Stimulated activated naive CD8-positive, alpha-beta T cell treated with anti-CD3 and anti-CD28 coated beads, Interleukin-15, Interleukin-2, amounts not matched to agents 100 ng/mL and 50 ng/mL, for 24 hours (primary cell): ENCODE results near the gene ORM2.
A peak's percentile ranks its signal among the peaks of the same experiment; 100 is the strongest.
"Not testable (repeated sequence)": the region's sequence is repeated elsewhere in the genome, so short reads cannot be mapped to it uniquely, and the experiment has no call there.

ENCODE experiments used
- H3K27ac Mint-ChIP-seq: one replicate; pipeline ENCODE4 v1.8.0; 2021; ENCODE audit warnings: mild to moderate bottlenecking, mixed read lengths
- H3K27me3 Mint-ChIP-seq: one replicate; pipeline ENCODE4 v1.8.0; 2021; ENCODE audit warnings: mixed read lengths
- H3K36me3 Mint-ChIP-seq: one replicate; pipeline ENCODE4 v1.8.0; 2021; ENCODE audit warnings: low read depth, mixed read lengths
- H3K4me1 Mint-ChIP-seq: one replicate; pipeline ENCODE4 v1.8.0; 2021; ENCODE audit warnings: low read depth, mixed read lengths
- H3K4me3 Mint-ChIP-seq: one replicate; pipeline ENCODE4 v1.8.0; 2021; ENCODE audit warnings: mild to moderate bottlenecking, mixed read lengths
- H3K9me3 Mint-ChIP-seq: one replicate; pipeline ENCODE4 v1.8.0; 2021; ENCODE audit warnings: mixed read lengths

ORM2 gene

GRCh38 chr9:114331229-114332195 lies 1.8 kb downstream of the ORM2 start:
- H3K9me3 Mint-ChIP-seq, H3K27me3 Mint-ChIP-seq, H3K4me3 Mint-ChIP-seq, H3K27ac Mint-ChIP-seq: not testable (repeated sequence)
- Mint-ChIP-seq H3K36me3 (peaks cover 18% of the 10 kb centered on the region), H3K4me1 (peaks cover 14% of the 10 kb centered on the region)

DNA sequence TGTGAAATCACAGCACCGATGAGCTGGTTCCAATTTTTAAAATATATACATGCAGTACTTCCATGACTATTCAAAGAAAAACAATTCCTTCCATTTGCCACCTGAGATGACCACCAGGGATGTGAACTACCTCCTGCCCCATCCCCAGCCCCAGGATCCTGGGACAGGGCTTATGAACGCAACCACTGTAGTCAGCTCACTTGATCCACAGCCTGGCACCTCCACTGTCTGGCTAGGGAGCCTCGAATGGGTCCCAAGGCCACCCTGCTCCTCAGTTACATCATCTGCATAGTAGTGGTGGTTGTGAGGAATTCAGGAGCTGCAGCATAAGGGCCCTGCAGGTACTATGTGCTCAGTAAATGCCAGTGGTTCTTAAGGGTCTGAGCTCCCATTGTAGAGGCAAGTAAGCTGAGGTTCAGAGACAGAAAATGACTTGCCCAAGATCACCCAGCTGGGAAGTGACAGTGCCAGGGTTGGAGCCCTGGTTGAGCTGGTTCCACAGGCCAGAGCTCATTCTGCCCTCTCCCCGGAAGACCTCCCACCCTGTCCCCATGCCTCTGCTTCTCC lies 2.9 kb downstream of the ORM2 start:
- peaks cover 21% of the 10 kb centered on the region for H3K36me3 Mint-ChIP-seq
- H3K9me3 Mint-ChIP-seq, H3K27me3 Mint-ChIP-seq, H3K4me3 Mint-ChIP-seq: not testable (repeated sequence)
- peaks cover 14% of the 10 kb centered on the region for H3K4me1 Mint-ChIP-seq
- peak overlapping the region; percentile 17 for H3K27ac Mint-ChIP-seq

DNA sequence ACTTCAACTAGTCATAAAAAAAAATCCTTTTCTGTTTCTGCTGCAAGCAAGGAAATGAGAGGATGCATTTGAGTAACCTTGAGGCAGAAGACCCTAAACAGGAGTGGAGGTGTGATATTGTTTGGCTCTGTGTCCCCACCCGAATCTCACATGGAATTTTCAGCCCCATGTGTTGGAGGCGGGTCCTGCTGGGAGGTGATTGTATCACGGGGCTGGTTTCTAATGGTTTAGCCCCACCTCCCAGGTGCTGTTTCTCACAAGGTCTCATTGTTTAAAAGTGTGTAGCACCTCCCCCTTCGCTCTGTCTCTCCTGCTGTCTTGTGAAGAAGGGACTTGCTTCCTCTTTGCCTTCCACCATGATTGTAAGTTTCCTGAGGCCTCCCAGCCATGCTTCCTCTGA lies 4.0 kb downstream of the ORM2 start:
- H3K27ac Mint-ChIP-seq, H3K27me3 Mint-ChIP-seq, H3K9me3 Mint-ChIP-seq, H3K4me3 Mint-ChIP-seq: not testable (repeated sequence)
- peaks cover 30% of the 10 kb centered on the region for H3K36me3 Mint-ChIP-seq
- H3K4me1 Mint-ChIP-seq, result peaks cover 19% of the 10 kb centered on the region

DNA sequence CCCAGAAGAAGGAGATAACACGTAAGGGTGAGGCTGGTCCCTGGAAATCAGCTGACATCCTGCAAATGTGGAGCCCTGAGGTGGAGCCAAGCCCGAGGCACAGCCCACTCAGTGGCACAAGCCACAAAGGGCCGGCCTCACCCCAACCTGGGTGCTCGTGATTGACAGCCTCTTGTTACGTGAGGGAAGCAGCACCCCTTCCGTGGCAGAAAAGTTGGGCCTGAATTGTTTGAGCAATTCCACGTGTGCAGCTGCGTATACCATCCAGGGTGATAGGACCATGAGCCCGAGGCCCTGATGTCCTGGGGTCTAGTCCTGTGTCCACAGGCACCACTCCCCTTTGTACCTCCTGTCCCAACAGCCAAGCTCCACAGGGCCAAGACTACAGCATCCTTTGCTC lies 4.8 kb downstream of the ORM2 start:
- H3K9me3 Mint-ChIP-seq, result peaks cover 3% of the 10 kb centered on the region

GRCh38 chr9:114335745-114336144 lies 6.1 kb downstream of the ORM2 start:
- H3K4me1 Mint-ChIP-seq, result peaks cover 28% of the 10 kb centered on the region
- peaks cover 3% of the 10 kb centered on the region for H3K9me3 Mint-ChIP-seq
- no peak overlapping the region for H3K27ac Mint-ChIP-seq
- no peaks in the 10 kb centered on the region for H3K27me3 Mint-ChIP-seq
- H3K36me3 Mint-ChIP-seq, result peaks cover 49% of the 10 kb centered on the region
- H3K4me3 Mint-ChIP-seq, result no peak overlapping the region

More for the DNA sequence above, 4.8 kb downstream of the ORM2 start:
- Mint-ChIP-seq H3K27me3 (no peaks in the 10 kb centered on the region), H3K4me3 (no peak overlapping the region), H3K27ac (peak overlapping the region; percentile 94), H3K4me1 (peaks cover 25% of the 10 kb centered on the region), H3K36me3 (peaks cover 38% of the 10 kb centered on the region)

GRCh38 chr9:114336157-114336556 lies 6.5 kb downstream of the ORM2 start:
- H3K36me3 Mint-ChIP-seq, result peaks cover 53% of the 10 kb centered on the region
- H3K4me3 Mint-ChIP-seq, result no peak overlapping the region
- H3K27me3 Mint-ChIP-seq, result no peaks in the 10 kb centered on the region
- no peak overlapping the region for H3K27ac Mint-ChIP-seq
- H3K9me3 Mint-ChIP-seq, result peaks cover 3% of the 10 kb centered on the region
- peaks cover 30% of the 10 kb centered on the region for H3K4me1 Mint-ChIP-seq

- no peak overlapping the region for H3K4me3 Mint-ChIP-seq
- no peaks in the 10 kb centered on the region for H3K27me3 Mint-ChIP-seq
- peaks cover 3% of the 10 kb centered on the region for H3K9me3 Mint-ChIP-seq
- peaks cover 32% of the 10 kb centered on the region for H3K4me1 Mint-ChIP-seq
- peak overlapping the region; percentile 21 for H3K27ac Mint-ChIP-seq
- H3K36me3 Mint-ChIP-seq, result peaks cover 60% of the 10 kb centered on the region
Measured at GRCh38 chr9:114336699-114337395, 7.2 kb downstream of the ORM2 start.

- H3K9me3 Mint-ChIP-seq, result peaks cover 3% of the 10 kb centered on the region
- H3K27me3 Mint-ChIP-seq, result no peaks in the 10 kb centered on the region
- peaks cover 69% of the 10 kb centered on the region for H3K36me3 Mint-ChIP-seq
- H3K4me3 Mint-ChIP-seq, result no peak overlapping the region
- H3K27ac Mint-ChIP-seq, result peak overlapping the region; percentile 47
- H3K4me1 Mint-ChIP-seq, result peaks cover 27% of the 10 kb centered on the region
Measured at GRCh38 chr9:114338187-114338586, 8.5 kb downstream of the ORM2 start.

- H3K27ac Mint-ChIP-seq, result peak overlapping the region; percentile 67
- no peak overlapping the region for H3K4me3 Mint-ChIP-seq
- H3K27me3 Mint-ChIP-seq, result no peaks in the 10 kb centered on the region
- peaks cover 80% of the 10 kb centered on the region for H3K36me3 Mint-ChIP-seq
- H3K9me3 Mint-ChIP-seq, result peaks cover 3% of the 10 kb centered on the region
- H3K4me1 Mint-ChIP-seq, result peaks cover 27% of the 10 kb centered on the region
Measured at GRCh38 chr9:114339130-114339908, 9.7 kb downstream of the ORM2 start.

DNA sequence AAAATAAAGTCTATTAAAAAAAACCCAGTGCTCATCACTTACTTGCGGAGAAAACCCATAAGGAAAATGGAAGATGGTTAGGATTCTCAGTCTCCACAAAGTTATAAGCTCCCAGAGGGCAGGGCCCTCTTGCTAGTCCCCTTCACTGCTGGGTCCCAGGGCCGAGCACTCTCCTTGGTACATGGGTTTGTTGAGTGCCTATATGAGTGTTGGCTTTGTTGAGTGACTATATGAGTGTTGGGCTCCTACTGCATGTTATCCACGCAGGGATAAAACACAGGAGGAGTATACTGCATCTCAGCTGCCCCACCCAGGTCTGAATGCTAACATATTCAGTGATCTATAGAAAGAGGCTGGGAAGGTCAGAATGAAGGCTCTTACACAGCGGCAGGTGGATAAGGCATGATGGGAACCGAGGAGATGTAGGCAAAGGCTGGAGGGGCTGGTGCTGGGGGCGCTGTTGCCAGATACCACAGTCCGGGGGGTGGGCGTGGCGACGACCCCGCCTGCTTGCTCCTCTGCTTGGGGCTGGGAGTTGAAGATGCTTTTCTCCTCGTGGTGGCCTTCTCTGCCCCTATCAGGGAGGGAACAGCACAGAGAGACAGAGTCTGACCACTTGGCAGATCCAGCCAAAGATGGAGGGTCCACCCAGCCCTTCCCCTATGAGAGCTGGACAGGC lies 11.6 kb downstream of the ORM2 start:
- no peak overlapping the region for H3K4me3 Mint-ChIP-seq
- H3K4me1 Mint-ChIP-seq, result peaks cover 26% of the 10 kb centered on the region
- no peaks in the 10 kb centered on the region for H3K27me3 Mint-ChIP-seq
- H3K27ac Mint-ChIP-seq, result peak overlapping the region; percentile 69
- H3K9me3 Mint-ChIP-seq, result no peaks in the 10 kb centered on the region
- H3K36me3 Mint-ChIP-seq, result peaks cover 83% of the 10 kb centered on the region

GRCh38 chr9:114341991-114342390 lies 12.3 kb downstream of the ORM2 start:
- H3K4me1 Mint-ChIP-seq, result peaks cover 33% of the 10 kb centered on the region
- H3K9me3 Mint-ChIP-seq, result no peaks in the 10 kb centered on the region
- no peaks in the 10 kb centered on the region for H3K27me3 Mint-ChIP-seq
- H3K36me3 Mint-ChIP-seq, result peaks cover 85% of the 10 kb centered on the region
- no peak overlapping the region for H3K4me3 Mint-ChIP-seq
- no peak overlapping the region for H3K27ac Mint-ChIP-seq

- H3K9me3 Mint-ChIP-seq, result no peaks in the 10 kb centered on the region
- H3K4me3 Mint-ChIP-seq, result no peak overlapping the region
- peaks cover 89% of the 10 kb centered on the region for H3K36me3 Mint-ChIP-seq
- peak overlapping the region; percentile 65 for H3K27ac Mint-ChIP-seq
- H3K27me3 Mint-ChIP-seq, result no peaks in the 10 kb centered on the region
- H3K4me1 Mint-ChIP-seq, result peaks cover 38% of the 10 kb centered on the region
Measured at GRCh38 chr9:114342755-114343440, 13.2 kb downstream of the ORM2 start.

- Mint-ChIP-seq H3K4me3 (no peak overlapping the region), H3K4me1 (peaks cover 42% of the 10 kb centered on the region)
Measured at GRCh38 chr9:114343471-114344187, 14.0 kb downstream of the ORM2 start.

More at GRCh38 chr9:114343471-114344187, 14.0 kb downstream of the ORM2 start:
- Mint-ChIP-seq H3K9me3 (no peaks in the 10 kb centered on the region), H3K27me3 (no peaks in the 10 kb centered on the region), H3K36me3 (peaks cover 90% of the 10 kb centered on the region), H3K27ac (peak overlapping the region; percentile 65)
